Neural cell (in vitro differentiated cells): ENCODE measurements around the gene PNMA8C.

ENCODE experiments used
- EZH2 ChIP-seq: fragments of 200-600, 300-800 bp; shearing (Covaris generic), sonication (generic); IDR thresholded peaks from 2 replicates; pipeline ENCODE4 v1.6.1; 2014; ENCODE audit warnings: antibody characterized with exemption, low read length, borderline replicate concordance, mild to moderate bottlenecking; ENCODE audit not compliant: insufficient read depth, poor library complexity, severe bottlenecking
- POLR2AphosphoS5 ChIP-seq: IDR thresholded peaks from 2 replicates; pipeline ENCODE4 v1.6.1; 2012
- TF ChIP-seq, protein P1 (sequence below): fragments of 450-650 bp; IDR thresholded peaks from 2 replicates; pipeline ENCODE4 v1.5.1; 2014; ENCODE audit warnings: antibody characterized with exemption, mild to moderate bottlenecking, moderate library complexity; ENCODE audit not compliant: poor library complexity, severe bottlenecking

DNA sequence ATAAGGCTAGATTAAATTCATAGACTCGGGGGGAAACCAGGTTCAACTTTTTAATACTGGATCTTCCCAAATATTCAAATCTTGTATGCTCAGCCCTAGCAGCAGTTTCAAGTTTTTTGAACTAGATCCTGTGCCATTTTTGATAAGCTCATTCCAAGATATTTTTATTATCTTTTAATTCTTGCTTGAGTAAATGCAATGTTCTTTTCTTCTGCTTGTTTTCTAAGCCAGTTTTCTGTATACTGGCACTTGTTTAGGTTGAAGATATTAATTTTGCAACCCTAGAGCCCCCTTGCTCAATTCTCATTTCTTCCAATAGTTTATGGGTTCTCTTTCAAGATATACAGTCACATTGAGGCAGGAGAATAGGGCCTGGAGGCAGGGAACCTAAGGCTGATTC lies 13.1 kb upstream of the PNMA8C start:
- TF ChIP-seq, protein P1, sequence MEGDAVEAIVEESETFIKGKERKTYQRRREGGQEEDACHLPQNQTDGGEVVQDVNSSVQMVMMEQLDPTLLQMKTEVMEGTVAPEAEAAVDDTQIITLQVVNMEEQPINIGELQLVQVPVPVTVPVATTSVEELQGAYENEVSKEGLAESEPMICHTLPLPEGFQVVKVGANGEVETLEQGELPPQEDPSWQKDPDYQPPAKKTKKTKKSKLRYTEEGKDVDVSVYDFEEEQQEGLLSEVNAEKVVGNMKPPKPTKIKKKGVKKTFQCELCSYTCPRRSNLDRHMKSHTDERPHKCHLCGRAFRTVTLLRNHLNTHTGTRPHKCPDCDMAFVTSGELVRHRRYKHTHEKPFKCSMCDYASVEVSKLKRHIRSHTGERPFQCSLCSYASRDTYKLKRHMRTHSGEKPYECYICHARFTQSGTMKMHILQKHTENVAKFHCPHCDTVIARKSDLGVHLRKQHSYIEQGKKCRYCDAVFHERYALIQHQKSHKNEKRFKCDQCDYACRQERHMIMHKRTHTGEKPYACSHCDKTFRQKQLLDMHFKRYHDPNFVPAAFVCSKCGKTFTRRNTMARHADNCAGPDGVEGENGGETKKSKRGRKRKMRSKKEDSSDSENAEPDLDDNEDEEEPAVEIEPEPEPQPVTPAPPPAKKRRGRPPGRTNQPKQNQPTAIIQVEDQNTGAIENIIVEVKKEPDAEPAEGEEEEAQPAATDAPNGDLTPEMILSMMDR = no peak
- TF ChIP-seq POLR2AphosphoS5 (no peak), EZH2 (no peak)
